HepG2 (cell line): ENCODE results near the gene KRT6C. TPM values are rescaled to one million over a fixed set of nuclear protein-coding genes. Genes with fewer than 3 reads are reported as not detected.

Source experiments
- ATAC-seq: fragments of 200-7000 bp; cut with Tn5 transposase; 3 replicates; pipeline ENCODE4 v1.9.1; 2020; ENCODE audit warnings: mild to moderate bottlenecking, moderate library complexity
- BruUV-seq: library from RNA; stranded (reverse); fragments of 400-500 nt; replicated peaks from 2 replicates; lab custom pipeline; 2021; lab: Mats Ljungman, UMichigan
- CTCF ChIA-PET: fragments of 300-600 bp; formaldehyde crosslinking; extraction: SDS; loops from one replicate; lab custom pipeline; 2021; ENCODE audit warnings: low total read pairs, inconsistent platforms, low intra/inter-chr PET ratio; lab: Yijun Ruan, JAX
- POLR2A ChIA-PET: fragments of 350-600 bp; sonication (Branson Sonifier 250); formaldehyde crosslinking; loops from one replicate; lab custom pipeline; 2020; ENCODE audit warnings: antibody characterized with exemption, inconsistent platforms; lab: Yijun Ruan, JAX
- DNase-seq: peaks from one replicate; pipeline ENCODE4 v3.0.0-alpha.2; 2015; ENCODE audit warnings: low spot score
- FAIRE-seq: peaks from 3 replicates; lab custom pipeline; 2011; peaks lifted over from hg19 to GRCh38; lab: Jason Lieb, UNC
- H2AFZ ChIP-seq: one replicate; pipeline ENCODE4 v1.6.1; 2011; ENCODE audit warnings: low read length, inconsistent platforms
- H3K27ac ChIP-seq: fragments of 300-600 bp; 3 replicates; pipeline ENCODE4 v1.8.0; 2011; ENCODE audit warnings: mixed run types, mild to moderate bottlenecking, mixed read lengths, low read length, inconsistent platforms; ENCODE audit not compliant: insufficient read depth; ENCODE audit errors: extremely low read length
- H3K27me3 ChIP-seq, 2 experiments: fragments of 200-600 bp in 1 of 2; 2 replicates in 1 of 2; 3 replicates in 1 of 2; pipeline versions ENCODE4 v1.6.0 to v1.8.0; 2011; ENCODE audit warnings: low read length in 2 of 2, mild to moderate bottlenecking in 2 of 2, moderate library complexity in 2 of 2, inconsistent platforms in 1 of 2; ENCODE audit not compliant: insufficient read depth in 2 of 2, control insufficient read depth in 1 of 2
- H3K36me3 ChIP-seq, 2 experiments: fragments of 200-600 bp in 1 of 2; replicated peaks in 1 of 2; 2 replicates in 1 of 2; 3 replicates in 1 of 2; pipeline versions ENCODE4 v1.5.1 to v1.8.0; 2011; ENCODE audit warnings: low read length in 2 of 2, inconsistent platforms in 1 of 2; ENCODE audit not compliant: insufficient read depth in 2 of 2, control insufficient read depth in 1 of 2
- H3K4me1 ChIP-seq: 2 replicates; pipeline ENCODE4 v1.5.1; 2012; ENCODE audit warnings: low read length, inconsistent platforms; ENCODE audit not compliant: insufficient read depth
- H3K4me2 ChIP-seq: 2 replicates; pipeline ENCODE4 v1.6.0; 2011; ENCODE audit warnings: low read depth, low read length, inconsistent platforms
- H3K4me3 ChIP-seq, 3 experiments: fragments of 200-600 bp in 1 of 3; sonication (generic), shearing (Covaris generic) in 1 of 3; replicated peaks in 1 of 3; 2 replicates each; pipeline ENCODE4 v1.5.1; 2011 to 2016; ENCODE audit warnings: low read length in 3 of 3, inconsistent platforms in 2 of 3, low read depth in 2 of 3, mild to moderate bottlenecking in 2 of 3, control low read depth in 1 of 3, mixed read lengths in 1 of 3; ENCODE audit not compliant: insufficient read depth in 1 of 3
- H3K79me2 ChIP-seq: one replicate; pipeline ENCODE4 v1.6.1; 2011; ENCODE audit warnings: low read length, inconsistent platforms; ENCODE audit not compliant: insufficient read depth
- H3K9ac ChIP-seq: 2 replicates; pipeline ENCODE4 v1.6.0; 2011; ENCODE audit warnings: mild to moderate bottlenecking, low read depth, low read length, inconsistent platforms; ENCODE audit not compliant: insufficient read depth
- H3K9me3 ChIP-seq: 2 replicates; pipeline ENCODE4 v1.5.1; 2012; ENCODE audit warnings: mild to moderate bottlenecking, low read length
- H4K20me1 ChIP-seq: 2 replicates; pipeline ENCODE4 v1.6.0; 2011; ENCODE audit warnings: inconsistent platforms, mild to moderate bottlenecking, low read length, moderate library complexity; ENCODE audit not compliant: insufficient read depth
- CREM ChIP-seq, 2 experiments: sonication (generic) in 1 of 2; formaldehyde crosslinking in 1 of 2; IDR thresholded peaks; 2 replicates each; pipeline versions ENCODE4 v1.4.0 to v1.6.1; 2016 to 2020; ENCODE audit warnings: antibody characterized with exemption in 1 of 2, mild to moderate bottlenecking in 1 of 2, missing genetic modification reagents in 1 of 2
- ETV5 ChIP-seq: IDR thresholded peaks from 2 replicates; pipeline ENCODE4 v1.6.1; 2018; ENCODE audit warnings: missing biosample characterization, missing genetic modification reagents, inconsistent platforms, borderline replicate concordance
- GATAD1 ChIP-seq: IDR thresholded peaks from 2 replicates; pipeline ENCODE4 v1.6.1; 2016; ENCODE audit warnings: missing genetic modification reagents, missing compliant biosample characterization
- IRX3 ChIP-seq: sonication (generic); formaldehyde crosslinking; IDR thresholded peaks from 2 replicates; pipeline ENCODE4 v1.8.1; 2023; ENCODE audit warnings: mild to moderate bottlenecking, low read depth, missing genetic modification reagents, borderline replicate concordance
- MIER3 ChIP-seq: IDR thresholded peaks from 2 replicates; pipeline ENCODE4 v1.6.1; 2016; ENCODE audit warnings: missing compliant biosample characterization, borderline replicate concordance
- PHF8 ChIP-seq: sonication (generic); formaldehyde crosslinking; IDR thresholded peaks from 2 replicates; pipeline ENCODE4 v1.5.0; 2020; ENCODE audit warnings: missing genetic modification reagents
- SNAPC2 ChIP-seq: sonication (generic); formaldehyde crosslinking; IDR thresholded peaks from 2 replicates; pipeline ENCODE4 v1.8.1; 2022; ENCODE audit warnings: mild to moderate bottlenecking, missing genetic modification reagents
- STAG1 ChIP-seq: sonication (generic); formaldehyde crosslinking; IDR thresholded peaks from 2 replicates; pipeline ENCODE4 v1.4.0; 2020; ENCODE audit warnings: missing genetic modification reagents
- SYNCRIP ChIP-seq: fragments of 200-400 bp; formaldehyde crosslinking; IDR thresholded peaks from 2 replicates; pipeline ENCODE4 v1.6.1; 2018; ENCODE audit warnings: mild to moderate bottlenecking, low read depth, low read length; ENCODE audit not compliant: insufficient read depth
- ZNF160 ChIP-seq: sonication (generic); formaldehyde crosslinking; IDR thresholded peaks from 2 replicates; pipeline ENCODE4 v1.8.0; 2022; ENCODE audit warnings: mild to moderate bottlenecking, inconsistent platforms, missing genetic modification reagents
- ZNF20 ChIP-seq: sonication (generic); formaldehyde crosslinking; IDR thresholded peaks from 2 replicates; pipeline ENCODE4 v1.4.0; 2020; ENCODE audit warnings: mild to moderate bottlenecking, moderate library complexity, missing genetic modification reagents
- ZNF746 ChIP-seq: sonication (generic); formaldehyde crosslinking; IDR thresholded peaks from 2 replicates; pipeline ENCODE4 v1.8.0; 2022; ENCODE audit warnings: mild to moderate bottlenecking, missing genetic modification reagents
- ZNF761 ChIP-seq: sonication (generic); formaldehyde crosslinking; conservative IDR thresholded peaks from 2 replicates; pipeline ENCODE4 v1.4.0; 2020; ENCODE audit warnings: mild to moderate bottlenecking, missing genetic modification reagents
- ZNF766 ChIP-seq: sonication (generic); formaldehyde crosslinking; IDR thresholded peaks from 2 replicates; pipeline ENCODE4 v1.5.0; 2020; ENCODE audit warnings: missing genetic modification reagents, borderline replicate concordance
- ZNF878 ChIP-seq: sonication (generic); formaldehyde crosslinking; IDR thresholded peaks from 2 replicates; pipeline ENCODE4 v1.8.1; 2023; ENCODE audit warnings: mild to moderate bottlenecking, missing genetic modification reagents, moderate library complexity
- WGBS: methylation state at CpG from one replicate; pipeline ENCODE4 v1.1.6; 2017; ENCODE audit warnings: low lambda C conversion rate; 5-methylcytosine and 5-hydroxymethylcytosine counted together
- in situ Hi-C: cut with HindIII; loops from 2 replicates; pipeline ENCODE4 v1.10.0; 2017; ENCODE audit warnings: low pct_unique_long_range_greater_than_20kb; ENCODE audit not compliant: extremely low pct_ligation_motif_present
- intact Hi-C: fragments of 100-400 bp; cut with micrococcal nuclease; formaldehyde crosslinking; loops from one replicate; pipeline ENCODE4 v1.10.0; 2022; ENCODE audit not compliant: unreplicated experiment
- polyA plus RNA-seq, 8 experiments: library from polyadenylated mRNA; depleted of rRNA in 3 of 8; stranded (reverse) in 7 of 8; unstranded in 1 of 8; fragments of >200 nt; fragmentation: Illumina TruSeq in 4 of 8; extraction: Trizol in 4 of 8; gene quantifications; 2 replicates each; pipeline versions ENCODE4 v1.2.1 to v1.2.3, GENCODE V29; 2011 to 2016; ENCODE audit warnings: low read depth in 4 of 8, missing spikeins in 1 of 8, mixed read lengths in 1 of 8; ENCODE audit not compliant: insufficient read depth in 1 of 8
- total RNA-seq, 5 experiments: library from RNA; depleted of rRNA; stranded (reverse); fragments of >200 nt; fragmentation: Illumina TruSeq; extraction: Trizol; gene quantifications; 2 replicates each; pipeline ENCODE4 v1.2.3, GENCODE V29; 2016; ENCODE audit warnings: low read depth in 1 of 5
- TF ChIP-seq, protein P1 (sequence below): sonication (generic); formaldehyde crosslinking; IDR thresholded peaks from 2 replicates; pipeline ENCODE4 v1.8.1; 2023; ENCODE audit warnings: missing genetic modification reagents, inconsistent platforms, borderline replicate concordance
- TF ChIP-seq, protein P2 (sequence below): sonication (generic); formaldehyde crosslinking; IDR thresholded peaks from 2 replicates; pipeline ENCODE4 v1.8.0; 2022; ENCODE audit warnings: missing genetic modification reagents, low read depth, mild to moderate bottlenecking, borderline replicate concordance
- TF ChIP-seq, protein P3 (sequence below): sonication (generic); formaldehyde crosslinking; IDR thresholded peaks from 2 replicates; pipeline ENCODE4 v1.9.0; 2022; ENCODE audit warnings: missing genetic modification reagents, mild to moderate bottlenecking, borderline replicate concordance
- TF ChIP-seq, protein P4 (sequence below): sonication (generic); formaldehyde crosslinking; IDR thresholded peaks from 2 replicates; pipeline ENCODE4 v1.4.0; 2020; ENCODE audit warnings: mild to moderate bottlenecking, low read depth, missing genetic modification reagents
- TF ChIP-seq, protein P5 (sequence below): sonication (generic); formaldehyde crosslinking; IDR thresholded peaks from 2 replicates; pipeline ENCODE4 v1.8.0; 2022; ENCODE audit warnings: missing genetic modification reagents, mild to moderate bottlenecking, inconsistent platforms, borderline replicate concordance

Gene KRT6C
- total and polyA plus RNA-seq, 2 of the 13 experiments (the other 11 are each of a cell fraction or from before 2014, with no cell fraction given), result 0.03 TPM; not detected in 1

DNA sequence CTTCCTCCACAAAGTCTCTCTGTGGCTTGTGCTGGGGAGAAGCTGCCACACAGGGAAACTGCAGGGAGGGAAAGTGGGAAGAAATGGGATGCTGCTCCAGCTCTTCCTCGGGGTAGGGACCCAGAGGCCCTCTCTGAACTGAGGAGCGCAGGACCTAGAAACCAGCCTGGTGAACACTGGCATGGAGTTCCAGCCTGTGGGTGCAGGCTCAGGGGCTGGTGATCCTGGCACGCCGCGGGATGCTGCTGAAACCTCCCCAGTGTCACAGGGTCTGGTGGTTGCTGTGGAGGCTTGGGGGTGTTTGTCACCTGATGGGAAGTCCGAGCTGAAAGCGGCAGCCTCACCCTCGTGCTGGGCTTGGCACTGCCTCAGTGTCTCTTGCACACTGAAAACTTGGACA lies 34.2 kb downstream of the KRT6C start:
- no peaks in the 10 kb centered on the region for H3K79me2 ChIP-seq
- peaks cover 13% of the 10 kb centered on the region for H3K4me1 ChIP-seq
- no peak overlapping the region for H3K4me2 ChIP-seq
- no peaks in the 10 kb centered on the region for H4K20me1 ChIP-seq
- 48% methylated on average over 3 of the region's 8 CpGs for WGBS
- peaks cover 0 to 1% of the 10 kb centered on the region in 2 experiments; a peak in 3 of 5 replicates for H3K27me3 ChIP-seq
- H2AFZ ChIP-seq, result no peak overlapping the region
- H3K27ac ChIP-seq, result no peak overlapping the region
- ChIA-PET POLR2A (no interaction called here), CTCF (no interaction called here)
- no peak for TF ChIP-seq STAG1 (CRISPR knock-in tag)
- TF ChIP-seq, protein P1, sequence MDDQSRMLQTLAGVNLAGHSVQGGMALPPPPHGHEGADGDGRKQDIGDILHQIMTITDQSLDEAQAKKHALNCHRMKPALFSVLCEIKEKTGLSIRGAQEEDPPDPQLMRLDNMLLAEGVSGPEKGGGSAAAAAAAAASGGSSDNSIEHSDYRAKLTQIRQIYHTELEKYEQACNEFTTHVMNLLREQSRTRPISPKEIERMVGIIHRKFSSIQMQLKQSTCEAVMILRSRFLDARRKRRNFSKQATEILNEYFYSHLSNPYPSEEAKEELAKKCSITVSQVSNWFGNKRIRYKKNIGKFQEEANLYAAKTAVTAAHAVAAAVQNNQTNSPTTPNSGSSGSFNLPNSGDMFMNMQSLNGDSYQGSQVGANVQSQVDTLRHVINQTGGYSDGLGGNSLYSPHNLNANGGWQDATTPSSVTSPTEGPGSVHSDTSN (CRISPR knock-in tag), result no peak
- no peak for TF ChIP-seq ZNF20
- no peak for TF ChIP-seq SNAPC2 (CRISPR knock-in tag)
- TF ChIP-seq ZNF160, result no peak
- no peak for TF ChIP-seq MIER3
- TF ChIP-seq, protein P2, sequence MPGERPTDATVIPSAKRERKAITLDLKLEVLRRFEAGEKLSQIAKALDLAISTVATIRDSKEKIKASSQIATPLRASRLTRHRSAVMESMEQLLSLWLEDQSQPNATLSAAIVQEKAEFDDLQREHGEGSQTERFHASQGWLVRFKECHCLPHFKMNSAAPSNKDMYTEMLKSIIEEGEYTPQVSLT (CRISPR knock-in tag), result no peak
- TF ChIP-seq, protein P3, sequence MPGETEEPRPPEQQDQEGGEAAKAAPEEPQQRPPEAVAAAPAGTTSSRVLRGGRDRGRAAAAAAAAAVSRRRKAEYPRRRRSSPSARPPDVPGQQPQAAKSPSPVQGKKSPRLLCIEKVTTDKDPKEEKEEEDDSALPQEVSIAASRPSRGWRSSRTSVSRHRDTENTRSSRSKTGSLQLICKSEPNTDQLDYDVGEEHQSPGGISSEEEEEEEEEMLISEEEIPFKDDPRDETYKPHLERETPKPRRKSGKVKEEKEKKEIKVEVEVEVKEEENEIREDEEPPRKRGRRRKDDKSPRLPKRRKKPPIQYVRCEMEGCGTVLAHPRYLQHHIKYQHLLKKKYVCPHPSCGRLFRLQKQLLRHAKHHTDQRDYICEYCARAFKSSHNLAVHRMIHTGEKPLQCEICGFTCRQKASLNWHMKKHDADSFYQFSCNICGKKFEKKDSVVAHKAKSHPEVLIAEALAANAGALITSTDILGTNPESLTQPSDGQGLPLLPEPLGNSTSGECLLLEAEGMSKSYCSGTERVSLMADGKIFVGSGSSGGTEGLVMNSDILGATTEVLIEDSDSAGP, result no peak
- TF ChIP-seq, protein P4, sequence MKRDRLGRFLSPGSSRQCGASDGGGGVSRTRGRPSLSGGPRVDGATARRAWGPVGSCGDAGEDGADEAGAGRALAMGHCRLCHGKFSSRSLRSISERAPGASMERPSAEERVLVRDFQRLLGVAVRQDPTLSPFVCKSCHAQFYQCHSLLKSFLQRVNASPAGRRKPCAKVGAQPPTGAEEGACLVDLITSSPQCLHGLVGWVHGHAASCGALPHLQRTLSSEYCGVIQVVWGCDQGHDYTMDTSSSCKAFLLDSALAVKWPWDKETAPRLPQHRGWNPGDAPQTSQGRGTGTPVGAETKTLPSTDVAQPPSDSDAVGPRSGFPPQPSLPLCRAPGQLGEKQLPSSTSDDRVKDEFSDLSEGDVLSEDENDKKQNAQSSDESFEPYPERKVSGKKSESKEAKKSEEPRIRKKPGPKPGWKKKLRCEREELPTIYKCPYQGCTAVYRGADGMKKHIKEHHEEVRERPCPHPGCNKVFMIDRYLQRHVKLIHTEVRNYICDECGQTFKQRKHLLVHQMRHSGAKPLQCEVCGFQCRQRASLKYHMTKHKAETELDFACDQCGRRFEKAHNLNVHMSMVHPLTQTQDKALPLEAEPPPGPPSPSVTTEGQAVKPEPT (CRISPR knock-in tag), result no peak
- TF ChIP-seq, protein P5, sequence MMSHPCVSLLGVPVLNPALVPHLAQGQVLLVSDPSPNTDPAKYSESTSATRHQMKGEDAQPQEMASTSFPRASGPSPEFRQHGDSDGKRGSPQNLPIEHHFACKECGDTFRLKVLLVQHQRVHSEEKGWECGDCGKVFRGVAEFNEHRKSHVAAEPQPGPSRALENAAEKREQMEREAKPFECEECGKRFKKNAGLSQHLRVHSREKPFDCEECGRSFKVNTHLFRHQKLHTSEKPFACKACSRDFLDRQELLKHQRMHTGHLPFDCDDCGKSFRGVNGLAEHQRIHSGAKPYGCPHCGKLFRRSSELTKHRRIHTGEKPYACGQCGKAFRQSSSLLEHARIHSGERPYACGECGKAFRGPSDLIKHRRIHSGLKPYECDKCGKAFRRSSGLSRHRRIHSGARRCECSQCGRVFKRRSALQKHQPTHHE (CRISPR knock-in tag), result no peak
- no peak for TF ChIP-seq IRX3 (CRISPR knock-in tag)
- no peak for TF ChIP-seq ETV5 (CRISPR knock-in tag)
- no peak for TF ChIP-seq CREM (IDR thresholded peaks at IDR 0.05)
- TF ChIP-seq CREM (CRISPR knock-in tag; IDR thresholded peaks at IDR 0.05), result no peak
- no peak for TF ChIP-seq ZNF766 (CRISPR knock-in tag)
- TF ChIP-seq SYNCRIP, result no peak
- no peak for TF ChIP-seq ZNF746 (CRISPR knock-in tag)
- TF ChIP-seq ZNF878, result no peak
- TF ChIP-seq ZNF761 (CRISPR knock-in tag), result no peak
- TF ChIP-seq GATAD1 (CRISPR knock-in tag), result no peak
- no peak for TF ChIP-seq PHF8 (CRISPR knock-in tag)
- in situ Hi-C loops, result no loop called here
- BruUV-seq, result no TSS peak
- DNase-seq (no peak), FAIRE-seq (no peak), ATAC-seq (no peak)
- intact Hi-C loops, result no loop called here
- no peak overlapping the region for H3K9ac ChIP-seq
- H3K4me3 ChIP-seq, result no peak overlapping the region
- no peaks in the 10 kb centered on the region for H3K9me3 ChIP-seq
- H3K36me3 ChIP-seq, result no peaks in the 10 kb centered on the region
